ENCODE data around the gene SLC2A10.

SLC2A10 gene

DNA sequence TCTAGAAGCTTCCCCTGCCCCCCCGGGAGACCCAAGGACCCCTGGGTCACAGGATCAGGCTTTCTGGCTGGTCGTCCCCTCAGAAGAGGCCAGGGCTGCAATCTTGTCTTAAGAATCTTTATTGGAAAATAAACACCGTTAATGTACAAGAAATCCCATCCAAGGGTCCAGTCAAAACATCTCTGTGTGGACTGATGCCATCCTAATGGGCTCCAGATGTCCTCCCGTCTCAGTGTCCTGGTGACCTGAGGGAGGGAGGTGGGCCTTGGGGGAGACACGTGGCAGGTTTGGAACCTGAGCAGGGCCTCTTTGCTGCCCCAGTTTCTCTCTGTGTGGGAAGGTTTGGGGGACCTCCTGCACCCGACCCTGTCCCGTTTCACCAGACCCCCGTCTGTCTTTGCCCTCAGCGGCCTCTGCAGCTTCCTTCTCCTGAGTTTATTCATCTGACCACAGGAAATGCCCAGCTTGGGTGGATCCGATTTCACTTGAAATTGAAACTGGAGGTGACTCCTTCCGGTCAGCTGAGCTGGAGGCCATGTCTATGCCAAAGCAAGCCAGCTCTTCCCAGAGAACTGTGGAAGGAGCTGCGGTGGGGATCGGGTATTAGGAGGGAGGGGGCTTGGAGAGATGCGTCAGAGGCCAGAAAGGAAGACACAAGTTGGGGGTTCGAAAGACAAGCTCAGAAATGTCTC, 75.1 kb downstream of the SLC2A10 start:
- Mint-ChIP-seq H3K9me3 (no peaks in the 10 kb centered on the region), H3K27ac (no peak overlapping the region), H3K4me3 (no peak overlapping the region), H3K27me3 (peaks cover 24 to 29% of the 10 kb centered on the region in 2 donors), H3K4me1 (ENCODE audit: low read depth in 2 of 2) (no peaks in the 10 kb centered on the region), H3K36me3 (ENCODE audit: insufficient read depth) (no peaks in the 10 kb centered on the region)
- ATAC-seq (replicated peaks) (no peak), DNase-seq (no peak)
